Caco-2 (cell line): ENCODE results near the gene PFDN4. TPM values are rescaled to one million over a fixed set of nuclear protein-coding genes. Genes with fewer than 3 reads are reported as not detected.

Experiments used
- BruUV-seq: library from RNA; stranded (reverse); fragments of 400-500 nt; replicated peaks from 2 replicates; lab custom pipeline; 2021; lab: Mats Ljungman, UMichigan
- CTCF ChIA-PET: fragments of 300-600 bp; sonication (Branson Sonifier 250); formaldehyde crosslinking; loops from one replicate; lab custom pipeline; 2022; ENCODE audit warnings: antibody characterized with exemption; lab: Charles Lee
- POLR2A ChIA-PET: fragments of 300-600 bp; sonication (Branson Sonifier 250); formaldehyde crosslinking; loops from one replicate; lab custom pipeline; 2022; ENCODE audit warnings: antibody characterized with exemption; lab: Charles Lee
- DNase-seq, 2 experiments: peaks; one replicate each; pipeline versions ENCODE4 v3.0.0 to v3.0.0-alpha.2; 2020 to 2022
- H3K27me3 ChIP-seq: replicated peaks from 2 replicates; pipeline ENCODE4 v1.6.0; 2011; ENCODE audit warnings: low read length; ENCODE audit not compliant: control insufficient read depth, insufficient read depth
- H3K36me3 ChIP-seq: 2 replicates; pipeline ENCODE4 v1.5.1; 2011; ENCODE audit warnings: low read length; ENCODE audit not compliant: control insufficient read depth, insufficient read depth
- H3K4me1 ChIP-seq: fragments of 250-450 bp; sonication (Bioruptor Pico); 2 replicates; pipeline ENCODE4 v1.5.1; 2020; ENCODE audit warnings: mild to moderate bottlenecking
- H3K4me3 ChIP-seq: 2 replicates; pipeline ENCODE4 v1.5.1; 2011; ENCODE audit warnings: low read depth, mild to moderate bottlenecking, control low read depth, low read length
- H3K9me3 ChIP-seq: fragments of 250-450 bp; sonication (Bioruptor Pico); 2 replicates; pipeline ENCODE4 v1.5.1; 2020; ENCODE audit warnings: mild to moderate bottlenecking, moderate library complexity
- H3K27ac Mint-ChIP-seq: one replicate; pipeline ENCODE4 v1.8.0; 2022; ENCODE audit warnings: mixed read lengths; ENCODE audit not compliant: unreplicated experiment
- H3K27me3 Mint-ChIP-seq: one replicate; pipeline ENCODE4 v1.8.0; 2022; ENCODE audit warnings: mixed read lengths; ENCODE audit not compliant: insufficient read depth, unreplicated experiment
- H3K36me3 Mint-ChIP-seq: one replicate; pipeline ENCODE4 v1.8.0; 2022; ENCODE audit warnings: mild to moderate bottlenecking, mixed read lengths; ENCODE audit not compliant: insufficient read depth, unreplicated experiment
- H3K4me1 Mint-ChIP-seq: one replicate; pipeline ENCODE4 v1.8.0; 2022; ENCODE audit warnings: low read depth, mixed read lengths; ENCODE audit not compliant: unreplicated experiment
- H3K4me3 Mint-ChIP-seq: one replicate; pipeline ENCODE4 v1.8.0; 2022; ENCODE audit warnings: mild to moderate bottlenecking, moderate library complexity, mixed read lengths; ENCODE audit not compliant: unreplicated experiment
- H3K9me3 Mint-ChIP-seq: one replicate; pipeline ENCODE4 v1.8.0; 2022; ENCODE audit warnings: mixed read lengths; ENCODE audit not compliant: unreplicated experiment
- CTCF ChIP-seq, 2 experiments: fragments of 200-600 bp in 1 of 2; IDR thresholded peaks; 1 replicate in 1 of 2; 2 replicates in 1 of 2; pipeline versions ENCODE4 v1.5.1 to v1.8.0; 2011 to 2022; ENCODE audit warnings: antibody characterized with exemption in 1 of 2, control low read depth in 1 of 2, inconsistent platforms in 1 of 2, low read depth in 1 of 2, low read length in 1 of 2, mild to moderate bottlenecking in 1 of 2, moderate library complexity in 1 of 2; ENCODE audit not compliant: insufficient read depth in 1 of 2, severe bottlenecking in 1 of 2, unreplicated experiment in 1 of 2
- intact Hi-C: fragments of 100-400 bp; cut with micrococcal nuclease; formaldehyde crosslinking; loops from one replicate; pipeline ENCODE4 v1.10.0; 2022; ENCODE audit not compliant: unreplicated experiment
- total RNA-seq: library from RNA; stranded (reverse); gene quantifications from 2 replicates; pipeline ENCODE4 v1.2.3, GENCODE V29; 2022

PFDN4 gene
- total RNA-seq, 1 experiment from 2014 or later: 86.7 TPM

DNA sequence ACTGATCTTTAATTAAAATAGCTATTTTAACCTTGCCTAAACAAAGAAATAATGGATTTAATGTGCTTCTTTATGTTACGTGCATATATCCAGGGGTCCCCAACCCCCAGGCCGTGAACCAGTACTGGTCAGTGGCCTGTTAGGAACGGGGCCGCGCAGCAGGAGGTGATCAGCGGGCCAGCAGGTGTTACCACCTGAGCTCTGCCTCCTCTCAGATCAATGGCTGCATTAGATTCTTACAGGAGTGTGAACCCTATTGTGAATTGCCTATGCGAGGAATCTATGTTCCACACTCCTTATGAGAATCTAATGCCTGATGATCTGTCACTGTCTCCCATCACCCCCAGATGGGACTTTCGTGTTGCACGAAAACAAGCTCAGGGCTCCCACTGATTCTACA lies 42.9 kb upstream of the PFDN4 start:
- TF ChIP-seq CTCF (IDR thresholded peaks at IDR 0.05; ENCODE audit: insufficient read depth in 1 of 2, low read depth in 1 of 2, low read length in 1 of 2, severe bottlenecking in 1 of 2, unreplicated experiment in 1 of 2): no peak
- BruUV-seq: no TSS peak
- H3K27ac Mint-ChIP-seq: no peak overlapping the region
- H3K9me3 Mint-ChIP-seq: no peaks in the 10 kb centered on the region
- intact Hi-C loops: no loop called here
- H3K4me3 ChIP-seq: no peak overlapping the region
- ChIA-PET CTCF (no interaction called here), POLR2A (interaction anchor here (0.6 kb wide), 1 partner anchor 147 kb away, joined by 3 read pairs; no protein-coding TSS in a partner anchor)
- DNase-seq: no peak
- H3K36me3 Mint-ChIP-seq: no peaks in the 10 kb centered on the region
- H3K4me1 ChIP-seq: peaks cover 5% of the 10 kb centered on the region; the same call in 1 of the 2 replicates
- no peaks in the 10 kb centered on the region for H3K4me1 Mint-ChIP-seq
- H3K27me3 ChIP-seq: peaks cover 2% of the 10 kb centered on the region; the same call in 1 of the 2 replicates
- H3K9me3 ChIP-seq: no peaks in the 10 kb centered on the region
- H3K27me3 Mint-ChIP-seq: peaks cover 24% of the 10 kb centered on the region
- no peak overlapping the region for H3K4me3 Mint-ChIP-seq
- no peaks in the 10 kb centered on the region for H3K36me3 ChIP-seq

GRCh38 chr20:54165803-54166202 lies 42.1 kb upstream of the PFDN4 start:
- H3K27ac Mint-ChIP-seq: no peak overlapping the region
- no peak for DNase-seq
- H3K27me3 Mint-ChIP-seq: peaks cover 25% of the 10 kb centered on the region
- peaks cover 2% of the 10 kb centered on the region; the same call in 1 of the 2 replicates for H3K27me3 ChIP-seq
- peaks cover 5% of the 10 kb centered on the region; the same call in 1 of the 2 replicates for H3K4me1 ChIP-seq
- intact Hi-C loops: no loop called here
- TF ChIP-seq CTCF (IDR thresholded peaks at IDR 0.05; ENCODE audit: insufficient read depth in 1 of 2, low read depth in 1 of 2, low read length in 1 of 2, severe bottlenecking in 1 of 2, unreplicated experiment in 1 of 2): no peak
- no peaks in the 10 kb centered on the region for H3K9me3 Mint-ChIP-seq
- H3K4me1 Mint-ChIP-seq: no peaks in the 10 kb centered on the region
- CTCF ChIA-PET: interaction anchor here (0.7 kb wide), 1 partner anchor 104 kb away, joined by 3 read pairs; no protein-coding TSS in a partner anchor
- POLR2A ChIA-PET: no interaction called here
- no peak overlapping the region for H3K4me3 Mint-ChIP-seq
- H3K36me3 ChIP-seq: no peaks in the 10 kb centered on the region
- no peaks in the 10 kb centered on the region for H3K9me3 ChIP-seq
- no peaks in the 10 kb centered on the region for H3K36me3 Mint-ChIP-seq
- H3K4me3 ChIP-seq: no peak overlapping the region
- no TSS peak for BruUV-seq

DNA sequence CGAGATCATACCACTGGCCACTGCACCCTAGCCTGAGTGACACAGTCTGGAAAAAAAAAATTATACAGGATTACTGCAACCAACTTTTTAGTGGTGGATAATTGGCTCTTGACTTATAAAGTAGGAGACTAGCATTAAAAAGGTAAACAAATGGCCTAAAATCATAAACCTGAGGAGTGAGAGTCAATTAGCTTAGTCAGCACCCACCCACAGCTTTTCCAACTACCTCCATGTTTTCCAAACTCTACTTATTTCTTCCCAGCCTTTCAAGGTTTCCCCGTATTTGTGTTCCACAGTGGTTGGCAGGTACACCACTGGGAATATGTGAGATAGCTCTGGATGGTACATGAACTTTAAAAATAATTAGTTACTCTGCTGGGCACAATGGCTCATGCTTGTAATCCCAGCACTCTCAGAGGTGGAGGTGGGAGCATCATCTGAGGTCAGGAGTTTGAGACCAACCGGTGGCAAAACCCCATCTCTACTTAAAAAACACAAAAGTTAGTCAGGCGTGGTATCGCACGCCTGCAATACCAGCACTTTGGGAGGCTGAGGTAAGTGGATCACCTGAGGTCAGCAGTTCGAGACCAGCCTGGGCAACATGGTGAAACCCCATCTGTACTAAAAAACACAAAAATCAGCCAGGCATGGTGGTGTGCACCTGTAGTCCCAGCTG lies 40.8 kb upstream of the PFDN4 start:
- Mint-ChIP-seq H3K27me3 (peaks cover 33% of the 10 kb centered on the region), H3K9me3 (no peaks in the 10 kb centered on the region), H3K36me3 (no peaks in the 10 kb centered on the region), H3K27ac (no peak overlapping the region), H3K4me1 (no peaks in the 10 kb centered on the region), H3K4me3 (no peak overlapping the region)
- DNase-seq: no peak
- intact Hi-C loops: no loop called here
- H3K4me3 ChIP-seq: no peak overlapping the region
- BruUV-seq: no TSS peak
- H3K36me3 ChIP-seq: no peaks in the 10 kb centered on the region
- TF ChIP-seq CTCF (IDR thresholded peaks at IDR 0.05; ENCODE audit: insufficient read depth in 1 of 2, low read depth in 1 of 2, low read length in 1 of 2, severe bottlenecking in 1 of 2, unreplicated experiment in 1 of 2): no peak
- H3K27me3 ChIP-seq: peaks cover 2% of the 10 kb centered on the region; the same call in 1 of the 2 replicates
- ChIA-PET CTCF (no interaction called here), POLR2A (no interaction called here)
- H3K4me1 ChIP-seq: peaks cover 5% of the 10 kb centered on the region; the same call in 1 of the 2 replicates
- H3K9me3 ChIP-seq: no peaks in the 10 kb centered on the region
